Liver (tissue), 9 donors: Measurements from ENCODE around the gene IGSF3. TPM values are rescaled to one million over a fixed set of nuclear protein-coding genes. Genes with fewer than 3 reads are reported as not detected.

Experiments used
- DNase-seq: peaks from one replicate; pipeline ENCODE4 v3.0.0-alpha.2; 2017; ENCODE audit warnings: low spot score
- H3K27ac ChIP-seq, 2 donors: one replicate each; pipeline ENCODE4 v1.7.0; 2013; ENCODE audit warnings: inconsistent platforms in 2 of 2, low read length in 2 of 2, control low read depth in 1 of 2, low read depth in 1 of 2, mild to moderate bottlenecking in 1 of 2
- H3K27me3 ChIP-seq, 4 donors: one replicate each; pipeline versions ENCODE4 v1.6.1 to v1.7.0; 2013; ENCODE audit warnings: low read length in 3 of 4, inconsistent platforms in 1 of 4, mild to moderate bottlenecking in 1 of 4, moderate library complexity in 1 of 4; ENCODE audit not compliant: control insufficient read depth in 4 of 4, insufficient read depth in 4 of 4
- H3K36me3 ChIP-seq, 4 donors: one replicate each; pipeline versions ENCODE4 v1.6.1 to v1.7.0; 2013; ENCODE audit warnings: low read length in 3 of 4, mild to moderate bottlenecking in 3 of 4, low read depth in 1 of 4, moderate library complexity in 1 of 4; ENCODE audit not compliant: control insufficient read depth in 4 of 4, insufficient read depth in 3 of 4
- H3K4me1 ChIP-seq, 4 donors: one replicate each; pipeline versions ENCODE4 v1.6.1 to v1.7.0; 2013; ENCODE audit warnings: low read length in 3 of 4, mild to moderate bottlenecking in 3 of 4, moderate library complexity in 1 of 4; ENCODE audit not compliant: control insufficient read depth in 4 of 4, insufficient read depth in 4 of 4
- H3K4me3 ChIP-seq, 3 donors: one replicate each; pipeline versions ENCODE4 v1.6.1 to v1.7.0; 2013; ENCODE audit warnings: low read length in 3 of 3, control low read depth in 1 of 3, low read depth in 1 of 3, mild to moderate bottlenecking in 1 of 3
- H3K9ac ChIP-seq, 2 donors: one replicate each; pipeline ENCODE4 v1.7.0; 2013; ENCODE audit warnings: low read length in 2 of 2, mild to moderate bottlenecking in 2 of 2, moderate library complexity in 2 of 2, control low read depth in 1 of 2, low read depth in 1 of 2
- H3K9me3 ChIP-seq, 4 donors: one replicate each; pipeline versions ENCODE4 v1.6.1 to v1.7.0; 2013; ENCODE audit warnings: low read length in 3 of 4; ENCODE audit not compliant: control insufficient read depth in 4 of 4
- ATF3 ChIP-seq: IDR thresholded peaks from 2 replicates; pipeline ENCODE4 v1.6.1; 2016; ENCODE audit warnings: antibody characterized with exemption
- FOXA1 ChIP-seq: IDR thresholded peaks from 2 replicates; pipeline ENCODE4 v1.6.1; 2016; ENCODE audit warnings: antibody characterized with exemption
- FOXA2 ChIP-seq: IDR thresholded peaks from 2 replicates; pipeline ENCODE4 v1.6.1; 2016; ENCODE audit warnings: antibody characterized with exemption
- GABPA ChIP-seq, 2 donors: IDR thresholded peaks in 1 of 2; conservative IDR thresholded peaks in 1 of 2; 2 replicates each; pipeline ENCODE4 v1.6.1; 2016; ENCODE audit warnings: antibody characterized with exemption in 2 of 2, mild to moderate bottlenecking in 1 of 2, moderate library complexity in 1 of 2
- HNF4A ChIP-seq, 2 donors: conservative IDR thresholded peaks; 2 replicates each; pipeline ENCODE4 v1.6.1; 2016; ENCODE audit warnings: antibody characterized with exemption in 2 of 2, mild to moderate bottlenecking in 2 of 2
- HNF4G ChIP-seq: IDR thresholded peaks from 2 replicates; pipeline ENCODE4 v1.6.1; 2016; ENCODE audit warnings: antibody characterized with exemption
- NR2F2 ChIP-seq: IDR thresholded peaks from 2 replicates; pipeline ENCODE4 v1.6.1; 2016; ENCODE audit warnings: antibody characterized with exemption
- RAD21 ChIP-seq, 2 donors: IDR thresholded peaks; 2 replicates each; pipeline ENCODE4 v1.6.1; 2016; ENCODE audit warnings: antibody characterized with exemption in 2 of 2, mild to moderate bottlenecking in 2 of 2
- REST ChIP-seq: IDR thresholded peaks from 2 replicates; pipeline ENCODE4 v1.6.1; 2016; ENCODE audit warnings: antibody characterized with exemption, mild to moderate bottlenecking
- SP1 ChIP-seq: IDR thresholded peaks from 2 replicates; pipeline ENCODE4 v1.6.1; 2018; ENCODE audit warnings: antibody characterized with exemption, mild to moderate bottlenecking
- WGBS: extraction: QIAGEN DNeasy Blood & Tissue Kit; methylation state at CpG from one replicate; pipeline ENCODE4 v1.1.7; 2013; 5-methylcytosine and 5-hydroxymethylcytosine counted together
- polyA plus RNA-seq, 2 donors: library from polyadenylated mRNA; stranded (reverse) in 1 of 2; unstranded in 1 of 2; fragments of 200-250 nt in 1 of 2; fragments of >200 nt in 1 of 2; fragmentation: Nextera tagmentation in 1 of 2; extraction: Ambion mirVana in 1 of 2; gene quantifications; one replicate each; pipeline versions ENCODE4 v1.2.1 to v1.2.3, GENCODE V29; 2013 to 2015
- total RNA-seq, 2 donors: library from RNA; depleted of rRNA; stranded (reverse); fragments of >200 nt; gene quantifications; one replicate each; pipeline ENCODE4 v1.2.3, GENCODE V29; 2014
- TF ChIP-seq, protein P1 (sequence below): IDR thresholded peaks from 2 replicates; pipeline ENCODE4 v1.6.1; 2016; ENCODE audit warnings: antibody characterized with exemption
- TF ChIP-seq, protein P2 (sequence below): IDR thresholded peaks from 2 replicates; pipeline ENCODE4 v1.6.1; 2016; ENCODE audit warnings: antibody characterized with exemption
- TF ChIP-seq, protein P3 (sequence below): fragments of 150-350 bp; IDR thresholded peaks from 2 replicates; pipeline ENCODE4 v1.5.1; 2017; ENCODE audit warnings: improper control_type of control experiment, low read depth, low read length; ENCODE audit not compliant: missing input control
- donor health status: healthy.
- donor health status: healthy.
- donor health status: healthy.
- donor health status: healthy.
- donor health status: healthy.

IGSF3 gene
- total and polyA plus RNA-seq, 4 donors, result 0.14 to 5.4 (median 0.68) TPM

DNA sequence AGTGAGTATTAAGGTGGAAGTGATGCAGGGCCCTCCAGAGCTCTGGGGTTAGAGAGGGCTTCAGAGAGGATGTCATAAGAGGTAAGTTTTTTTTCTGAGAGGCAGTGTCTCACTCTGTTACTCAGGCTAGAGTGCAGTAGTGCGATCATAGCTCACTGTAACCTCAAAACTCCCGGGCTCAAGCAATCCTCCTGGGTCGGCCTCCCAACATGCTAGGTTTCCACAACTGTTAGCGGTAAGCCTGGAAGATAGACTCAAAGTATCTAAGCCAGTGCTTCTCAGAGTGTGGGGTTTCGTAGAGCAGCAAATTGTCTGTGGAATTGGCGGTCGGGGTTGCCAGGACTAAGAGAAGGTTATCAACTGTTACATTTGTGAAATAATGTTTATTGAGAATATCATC, 18.6 kb upstream of the IGSF3 start:
- WGBS, result 94% methylated on average over 7 of the region's 7 CpGs
- DNase-seq, result no peak

GRCh38 chr1:116684575-116684974, 17.0 kb upstream of the IGSF3 start:
- H3K4me1 ChIP-seq, result no peaks in the 10 kb centered on the region
- no peak for TF ChIP-seq RAD21 (IDR thresholded peaks at IDR 0.05)
- no peak for TF ChIP-seq HNF4A (conservative IDR thresholded peaks at IDR 0.05)
- no peak for TF ChIP-seq FOXA2
- TF ChIP-seq, protein P1, sequence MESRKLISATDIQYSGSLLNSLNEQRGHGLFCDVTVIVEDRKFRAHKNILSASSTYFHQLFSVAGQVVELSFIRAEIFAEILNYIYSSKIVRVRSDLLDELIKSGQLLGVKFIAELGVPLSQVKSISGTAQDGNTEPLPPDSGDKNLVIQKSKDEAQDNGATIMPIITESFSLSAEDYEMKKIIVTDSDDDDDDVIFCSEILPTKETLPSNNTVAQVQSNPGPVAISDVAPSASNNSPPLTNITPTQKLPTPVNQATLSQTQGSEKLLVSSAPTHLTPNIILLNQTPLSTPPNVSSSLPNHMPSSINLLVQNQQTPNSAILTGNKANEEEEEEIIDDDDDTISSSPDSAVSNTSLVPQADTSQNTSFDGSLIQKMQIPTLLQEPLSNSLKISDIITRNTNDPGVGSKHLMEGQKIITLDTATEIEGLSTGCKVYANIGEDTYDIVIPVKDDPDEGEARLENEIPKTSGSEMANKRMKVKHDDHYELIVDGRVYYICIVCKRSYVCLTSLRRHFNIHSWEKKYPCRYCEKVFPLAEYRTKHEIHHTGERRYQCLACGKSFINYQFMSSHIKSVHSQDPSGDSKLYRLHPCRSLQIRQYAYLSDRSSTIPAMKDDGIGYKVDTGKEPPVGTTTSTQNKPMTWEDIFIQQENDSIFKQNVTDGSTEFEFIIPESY, result no peak
- no peak for TF ChIP-seq NR2F2
- TF ChIP-seq GABPA (IDR thresholded peaks at IDR 0.05 in 1 of 2, conservative IDR thresholded peaks at IDR 0.05 in 1 of 2), result no peak
- no peak for TF ChIP-seq ATF3
- TF ChIP-seq HNF4G, result no peak
- TF ChIP-seq, protein P2, sequence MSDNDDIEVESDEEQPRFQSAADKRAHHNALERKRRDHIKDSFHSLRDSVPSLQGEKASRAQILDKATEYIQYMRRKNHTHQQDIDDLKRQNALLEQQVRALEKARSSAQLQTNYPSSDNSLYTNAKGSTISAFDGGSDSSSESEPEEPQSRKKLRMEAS, result no peak
- TF ChIP-seq, protein P3, sequence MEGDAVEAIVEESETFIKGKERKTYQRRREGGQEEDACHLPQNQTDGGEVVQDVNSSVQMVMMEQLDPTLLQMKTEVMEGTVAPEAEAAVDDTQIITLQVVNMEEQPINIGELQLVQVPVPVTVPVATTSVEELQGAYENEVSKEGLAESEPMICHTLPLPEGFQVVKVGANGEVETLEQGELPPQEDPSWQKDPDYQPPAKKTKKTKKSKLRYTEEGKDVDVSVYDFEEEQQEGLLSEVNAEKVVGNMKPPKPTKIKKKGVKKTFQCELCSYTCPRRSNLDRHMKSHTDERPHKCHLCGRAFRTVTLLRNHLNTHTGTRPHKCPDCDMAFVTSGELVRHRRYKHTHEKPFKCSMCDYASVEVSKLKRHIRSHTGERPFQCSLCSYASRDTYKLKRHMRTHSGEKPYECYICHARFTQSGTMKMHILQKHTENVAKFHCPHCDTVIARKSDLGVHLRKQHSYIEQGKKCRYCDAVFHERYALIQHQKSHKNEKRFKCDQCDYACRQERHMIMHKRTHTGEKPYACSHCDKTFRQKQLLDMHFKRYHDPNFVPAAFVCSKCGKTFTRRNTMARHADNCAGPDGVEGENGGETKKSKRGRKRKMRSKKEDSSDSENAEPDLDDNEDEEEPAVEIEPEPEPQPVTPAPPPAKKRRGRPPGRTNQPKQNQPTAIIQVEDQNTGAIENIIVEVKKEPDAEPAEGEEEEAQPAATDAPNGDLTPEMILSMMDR, result no peak
- no peak for TF ChIP-seq FOXA1
- TF ChIP-seq REST, result no peak
- no peak overlapping the region for H3K4me3 ChIP-seq
- H3K27ac ChIP-seq, result no peak overlapping the region
- no peaks in the 10 kb centered on the region for H3K9me3 ChIP-seq
- WGBS, result 84% methylated on average over 2 of the region's 2 CpGs
- no peak for DNase-seq
- H3K36me3 ChIP-seq, result no peaks in the 10 kb centered on the region
- no peak overlapping the region for H3K9ac ChIP-seq
- no peaks in the 10 kb centered on the region for H3K27me3 ChIP-seq

More for the DNA sequence above, 18.6 kb upstream of the IGSF3 start:
- H3K27me3 ChIP-seq, result no peaks in the 10 kb centered on the region
- no peaks in the 10 kb centered on the region for H3K9me3 ChIP-seq
- no peaks in the 10 kb centered on the region for H3K4me1 ChIP-seq
- no peak overlapping the region for H3K9ac ChIP-seq
- H3K27ac ChIP-seq, result no peak overlapping the region
- no peak overlapping the region for H3K4me3 ChIP-seq
- H3K36me3 ChIP-seq, result no peaks in the 10 kb centered on the region
- no peak for TF ChIP-seq FOXA1
- no peak for TF ChIP-seq HNF4A (conservative IDR thresholded peaks at IDR 0.05)
- TF ChIP-seq NR2F2, result no peak
- no peak for TF ChIP-seq SP1
- TF ChIP-seq, protein P3, result no peak
